Measurements from ENCODE around the gene PGBD5.
"Not testable (repeated sequence)": the region's sequence is repeated elsewhere in the genome, so short reads cannot be mapped to it uniquely, and the experiment has no call there.

PGBD5 gene

GRCh38 chr1:230426246-230427093 lies at the start of gene PGBD5:
TSS of gene PGBD5 (minus strand) at chr1:230426332. CDS start at chr1:230425928, 404 bp downstream.
- peak; percentile 76 for DNase-seq

GRCh38 chr1:230474924-230475323 lies 48.8 kb upstream of the PGBD5 start:
- DNase-seq: not testable (repeated sequence)

GRCh38 chr1:230470750-230471149 lies 44.6 kb upstream of the PGBD5 start:
- DNase-seq: not testable (repeated sequence)

- no peak for DNase-seq
Measured at GRCh38 chr1:230469271-230469670, 43.1 kb upstream of the PGBD5 start.

- no peak for DNase-seq
Measured at GRCh38 chr1:230465691-230466090, 39.6 kb upstream of the PGBD5 start.

- no peak for DNase-seq
Measured at GRCh38 chr1:230464671-230465070, 38.5 kb upstream of the PGBD5 start.

- DNase-seq: no peak
Measured at GRCh38 chr1:230463760-230464159, 37.6 kb upstream of the PGBD5 start.

- DNase-seq: no peak
Measured at GRCh38 chr1:230463326-230463725, 37.2 kb upstream of the PGBD5 start.

GRCh38 chr1:230459465-230459864 lies 33.3 kb upstream of the PGBD5 start:
- no peak for DNase-seq

- DNase-seq: no peak
Measured at GRCh38 chr1:230458509-230458908, 32.4 kb upstream of the PGBD5 start.

- DNase-seq: no peak
Measured at GRCh38 chr1:230456478-230456877, 30.3 kb upstream of the PGBD5 start.

GRCh38 chr1:230455291-230455690 lies 29.2 kb upstream of the PGBD5 start:
- no peak for DNase-seq

- no peak for DNase-seq
Measured at GRCh38 chr1:230453377-230453776, 27.2 kb upstream of the PGBD5 start.

- no peak for DNase-seq
Measured at GRCh38 chr1:230441183-230442029, 15.3 kb upstream of the PGBD5 start.

- no peak for DNase-seq
Measured at GRCh38 chr1:230435108-230435507, 9.0 kb upstream of the PGBD5 start.

- no peak for DNase-seq
Measured at GRCh38 chr1:230431527-230431926, 5.4 kb upstream of the PGBD5 start.

- no peak for DNase-seq
Measured at GRCh38 chr1:230430499-230430898, 4.4 kb upstream of the PGBD5 start.

GRCh38 chr1:230429067-230429735 lies 3.1 kb upstream of the PGBD5 start:
- no peak for DNase-seq

GRCh38 chr1:230427981-230428380 lies 1.8 kb upstream of the PGBD5 start:
- DNase-seq: no peak

GRCh38 chr1:230427094-230427876 lies 1.2 kb upstream of the PGBD5 start:
- DNase-seq: no peak

GRCh38 chr1:230425252-230426091 lies 660 bp downstream of the PGBD5 start:
- no peak for DNase-seq

Measured in stimulated activated CD4-positive, alpha-beta T cell treated with anti-CD3 and anti-CD28 coated beads, Interleukin-15, amount 100 ng/mL, for 24 hours (primary cell).